Endothelial cell (in vitro differentiated cells): Measurements from ENCODE around the gene MUC21. TPM values are rescaled to one million over a fixed set of nuclear protein-coding genes. Genes with fewer than 3 reads are reported as not detected.

Experiments
- DNase-seq: peaks from one replicate; pipeline ENCODE4 v3.0.0; 2021; ENCODE audit warnings: low spot score
- H3K27ac Mint-ChIP-seq: one replicate; pipeline ENCODE4 v1.8.0; 2021; ENCODE audit warnings: mixed read lengths, inconsistent platforms; ENCODE audit not compliant: unreplicated experiment
- H3K27me3 Mint-ChIP-seq: one replicate; pipeline ENCODE4 v1.8.0; 2021; ENCODE audit warnings: mild to moderate bottlenecking, moderate library complexity, mixed read lengths, inconsistent platforms; ENCODE audit not compliant: unreplicated experiment
- H3K36me3 Mint-ChIP-seq: one replicate; pipeline ENCODE4 v1.8.0; 2021; ENCODE audit warnings: mild to moderate bottlenecking, low read depth, mixed read lengths, inconsistent platforms; ENCODE audit not compliant: unreplicated experiment
- H3K4me1 Mint-ChIP-seq: one replicate; pipeline ENCODE4 v1.8.0; 2021; ENCODE audit warnings: mild to moderate bottlenecking, mixed read lengths, inconsistent platforms; ENCODE audit not compliant: unreplicated experiment
- H3K4me3 Mint-ChIP-seq: one replicate; pipeline ENCODE4 v1.8.0; 2021; ENCODE audit warnings: mild to moderate bottlenecking, mixed read lengths, inconsistent platforms; ENCODE audit not compliant: unreplicated experiment
- H3K9me3 Mint-ChIP-seq: one replicate; pipeline ENCODE4 v1.8.0; 2021; ENCODE audit warnings: mixed read lengths, inconsistent platforms; ENCODE audit not compliant: unreplicated experiment
- total RNA-seq: library from RNA; stranded (reverse); fragmentation: NEBNext Ultra II Directional; extraction: Animal tissue kit (Norgen Biotek cat#: 25700); gene quantifications from one replicate; pipeline ENCODE4 v1.2.1, GENCODE V29; 2021; ENCODE audit not compliant: unreplicated experiment
- TF ChIP-seq, protein P1 (sequence below): fragments of 200-600 bp; sonication (generic); IDR thresholded peaks from one replicate; pipeline ENCODE4 v1.5.0; 2021; ENCODE audit warnings: antibody characterized with exemption; ENCODE audit not compliant: unreplicated experiment

Gene MUC21
- total RNA-seq, 1 donor from 2014 or later = 0.10 TPM

GRCh38 chr6:31001281-31001888 lies 17.9 kb downstream of the MUC21 start:
- no peak overlapping the region for H3K27ac Mint-ChIP-seq
- H3K9me3 Mint-ChIP-seq = no peaks in the 10 kb centered on the region
- no peak for DNase-seq
- H3K4me3 Mint-ChIP-seq = no peak overlapping the region
- H3K27me3 Mint-ChIP-seq = no peaks in the 10 kb centered on the region
- H3K36me3 Mint-ChIP-seq = no peaks in the 10 kb centered on the region
- peaks cover 21% of the 10 kb centered on the region for H3K4me1 Mint-ChIP-seq
- TF ChIP-seq, protein P1, sequence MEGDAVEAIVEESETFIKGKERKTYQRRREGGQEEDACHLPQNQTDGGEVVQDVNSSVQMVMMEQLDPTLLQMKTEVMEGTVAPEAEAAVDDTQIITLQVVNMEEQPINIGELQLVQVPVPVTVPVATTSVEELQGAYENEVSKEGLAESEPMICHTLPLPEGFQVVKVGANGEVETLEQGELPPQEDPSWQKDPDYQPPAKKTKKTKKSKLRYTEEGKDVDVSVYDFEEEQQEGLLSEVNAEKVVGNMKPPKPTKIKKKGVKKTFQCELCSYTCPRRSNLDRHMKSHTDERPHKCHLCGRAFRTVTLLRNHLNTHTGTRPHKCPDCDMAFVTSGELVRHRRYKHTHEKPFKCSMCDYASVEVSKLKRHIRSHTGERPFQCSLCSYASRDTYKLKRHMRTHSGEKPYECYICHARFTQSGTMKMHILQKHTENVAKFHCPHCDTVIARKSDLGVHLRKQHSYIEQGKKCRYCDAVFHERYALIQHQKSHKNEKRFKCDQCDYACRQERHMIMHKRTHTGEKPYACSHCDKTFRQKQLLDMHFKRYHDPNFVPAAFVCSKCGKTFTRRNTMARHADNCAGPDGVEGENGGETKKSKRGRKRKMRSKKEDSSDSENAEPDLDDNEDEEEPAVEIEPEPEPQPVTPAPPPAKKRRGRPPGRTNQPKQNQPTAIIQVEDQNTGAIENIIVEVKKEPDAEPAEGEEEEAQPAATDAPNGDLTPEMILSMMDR = no peak

- TF ChIP-seq, protein P1 = no peak
- DNase-seq = no peak
- Mint-ChIP-seq H3K27me3 (no peaks in the 10 kb centered on the region), H3K27ac (no peak overlapping the region), H3K9me3 (no peaks in the 10 kb centered on the region), H3K4me3 (no peak overlapping the region), H3K4me1 (peaks cover 21% of the 10 kb centered on the region), H3K36me3 (no peaks in the 10 kb centered on the region)
Observed at GRCh38 chr6:31002471-31002870, 19.0 kb downstream of the MUC21 start.

- H3K36me3 Mint-ChIP-seq = no peaks in the 10 kb centered on the region
- H3K4me3 Mint-ChIP-seq = no peak overlapping the region
- no peaks in the 10 kb centered on the region for H3K9me3 Mint-ChIP-seq
- H3K27ac Mint-ChIP-seq = no peak overlapping the region
- H3K27me3 Mint-ChIP-seq = no peaks in the 10 kb centered on the region
- TF ChIP-seq, protein P1 = no peak
- no peak for DNase-seq
- H3K4me1 Mint-ChIP-seq = peaks cover 17% of the 10 kb centered on the region
Observed at GRCh38 chr6:31004794-31005193, 21.3 kb downstream of the MUC21 start.

GRCh38 chr6:31005249-31006020 lies 21.9 kb downstream of the MUC21 start:
- DNase-seq = no peak
- Mint-ChIP-seq H3K9me3 (no peaks in the 10 kb centered on the region), H3K36me3 (no peaks in the 10 kb centered on the region), H3K4me3 (no peak overlapping the region), H3K27ac (peak overlapping the region; percentile 24), H3K27me3 (no peaks in the 10 kb centered on the region), H3K4me1 (peaks cover 17% of the 10 kb centered on the region)
- TF ChIP-seq, protein P1 = no peak

DNA sequence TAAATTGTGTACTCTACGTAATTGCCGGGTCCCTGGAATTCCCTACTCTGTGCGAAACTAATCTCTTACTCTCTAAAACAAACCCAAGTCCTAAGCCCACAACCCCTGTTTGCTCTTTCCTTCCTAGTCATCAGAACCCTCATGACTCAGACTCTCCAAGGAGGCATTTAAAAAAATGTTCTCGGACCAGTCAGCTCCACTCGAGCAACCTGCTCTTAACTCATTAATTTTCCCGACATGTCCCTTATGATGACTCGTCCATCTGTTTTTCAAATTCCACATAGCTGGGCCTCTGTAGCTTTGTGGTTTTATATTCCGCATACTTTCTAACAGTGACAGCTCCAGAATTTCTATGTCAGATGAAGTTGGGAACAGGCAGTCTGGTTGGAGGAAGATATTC lies 24.2 kb downstream of the MUC21 start:
- TF ChIP-seq, protein P1 = no peak
- no peak overlapping the region for H3K4me3 Mint-ChIP-seq
- no peaks in the 10 kb centered on the region for H3K9me3 Mint-ChIP-seq
- peaks cover 17% of the 10 kb centered on the region for H3K4me1 Mint-ChIP-seq
- H3K27ac Mint-ChIP-seq = no peak overlapping the region
- no peaks in the 10 kb centered on the region for H3K36me3 Mint-ChIP-seq
- H3K27me3 Mint-ChIP-seq = no peaks in the 10 kb centered on the region
- no peak for DNase-seq
